Measurements from ENCODE around the gene ZNF763. TPM values are rescaled to one million over a fixed set of nuclear protein-coding genes. Genes with fewer than 3 reads are reported as not detected.

ZNF763 gene
- total and polyA plus RNA-seq, 12 donors: 0.87 to 11.0 (median 4.8) TPM

DNA sequence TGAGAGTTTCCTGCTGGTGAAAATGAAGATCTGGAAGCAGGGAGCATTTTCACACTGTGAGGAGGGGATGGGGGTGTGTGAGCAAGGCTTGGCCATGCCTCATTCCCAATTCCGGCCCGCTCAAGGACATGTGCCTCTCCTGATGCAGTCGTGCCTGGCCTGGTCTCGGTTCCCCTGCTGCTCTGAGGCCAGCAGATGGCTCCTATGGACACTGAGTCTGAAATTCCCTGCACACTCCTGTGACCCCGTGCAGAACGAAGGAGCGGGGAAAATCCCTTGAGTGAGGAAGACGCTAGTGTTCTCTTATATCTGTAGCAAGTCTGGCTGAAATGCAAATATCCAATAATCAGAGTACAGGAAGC is 363 bp upstream of the ZNF763 start:
- Histone ChIP-seq H3K9me3 (no peaks in the 10 kb centered on the region), H3K27me3 (no peaks in the 10 kb centered on the region), H3K4me3 (peak overlapping the region in 9 of 10 donors; percentile 55 to 94 (median 89)), H3K4me1 (peaks cover 5 to 25% (median 17%) of the 10 kb centered on the region in 9 donors), H3K27ac (peak overlapping the region; percentile 88 to 98 (median 95)), H3K36me3 (peaks cover 0 to 5% (median 0%) of the 10 kb centered on the region in 9 donors)
- ATAC-seq: peak; percentile 50 to 81 (median 74)
- TF ChIP-seq CTCF (IDR thresholded peaks at IDR 0.05): peak in 2 of 9 donors; percentile 29 to 35
- DNase-seq: peak in 1 of 2 donors; percentile 46
- intact Hi-C loops (cut with DNase I): loop anchor here in 8 of 10 donors (1.0 to 10.0 kb wide), 11 partner anchors 22 to 178 kb away; partner anchors contain the start of genes ZNF20 (in 3 of the 8), ZNF491 (in 1 of the 8), ZNF700 (in 1 of the 8) and ZNF878 (in 1 of the 8)
- WGBS, 2 donors: 1 to 2% methylated on average over 8 of the region's 8 CpGs

GRCh38 chr19:11970174-11970573 is 5.3 kb downstream of the ZNF763 start:
- ATAC-seq (no peak), DNase-seq (no peak)
- 81 to 85% methylated on average over 1 of the region's 1 CpG for WGBS, 2 donors
- Histone ChIP-seq H3K4me1 (peaks cover 5 to 15% (median 9%) of the 10 kb centered on the region in 9 donors), H3K9me3 (peaks cover 0 to 14% (median 0%) of the 10 kb centered on the region in 11 donors), H3K27me3 (no peaks in the 10 kb centered on the region), H3K4me3 (no peak overlapping the region), H3K36me3 (peaks cover 0 to 5% (median 0%) of the 10 kb centered on the region in 9 donors), H3K27ac (no peak overlapping the region)
- intact Hi-C loops (cut with DNase I): no loop called here
- TF ChIP-seq CTCF (IDR thresholded peaks at IDR 0.05): no peak

- WGBS, 2 donors: 87 to 90% methylated on average over 2 of the region's 2 CpGs
- peaks cover 0 to 5% (median 0%) of the 10 kb centered on the region in 9 donors for H3K36me3 ChIP-seq
- TF ChIP-seq CTCF (IDR thresholded peaks at IDR 0.05): no peak
- no peak for DNase-seq
- ATAC-seq: no peak
- no peak overlapping the region for H3K4me3 ChIP-seq
- intact Hi-C loops (cut with DNase I): no loop called here
- no peaks in the 10 kb centered on the region for H3K27me3 ChIP-seq
- peak overlapping the region in 2 of 10 donors; percentile 6 to 47 for H3K27ac ChIP-seq
- peaks cover 0 to 9% (median under 1%) of the 10 kb centered on the region in 9 donors for H3K4me1 ChIP-seq
- peaks cover 0 to 21% (median 0%) of the 10 kb centered on the region in 11 donors for H3K9me3 ChIP-seq
Measured at GRCh38 chr19:11971041-11971440, 6.2 kb downstream of the ZNF763 start.

- peaks cover 0 to 9% (median 0%) of the 10 kb centered on the region in 9 donors for H3K4me1 ChIP-seq
- no peak overlapping the region for H3K27ac ChIP-seq
- ATAC-seq: no peak
- TF ChIP-seq CTCF (IDR thresholded peaks at IDR 0.05): no peak
- H3K36me3 ChIP-seq: peaks cover 0 to 19% (median 13%) of the 10 kb centered on the region in 9 donors
- H3K9me3 ChIP-seq: peaks cover 0 to 38% (median 6%) of the 10 kb centered on the region in 11 donors
- no peaks in the 10 kb centered on the region for H3K27me3 ChIP-seq
- no peak overlapping the region for H3K4me3 ChIP-seq
- no peak for DNase-seq
- intact Hi-C loops (cut with DNase I): no loop called here
- 82 to 86% methylated on average over 5 of the region's 5 CpGs for WGBS, 2 donors
Measured at GRCh38 chr19:11973019-11973810, 8.4 kb downstream of the ZNF763 start.

All from heart right ventricle (tissue), 16 donors.